Tibial nerve (tissue), 4 donors: ENCODE results near the gene ABHD16B. TPM values are rescaled to one million over a fixed set of nuclear protein-coding genes. Genes with fewer than 3 reads are reported as not detected.

Experiments used
- DNase-seq, 2 donors: peaks; one replicate each; pipeline ENCODE4 v3.0.0-alpha.2; 2019; ENCODE audit warnings: low spot score in 2 of 2
- H3K27ac ChIP-seq, 4 donors: fragments of 200-600 bp; sonication (generic) in 3 of 4; one replicate each; pipeline ENCODE4 v1.5.1; 2017 to 2019; ENCODE audit warnings: mild to moderate bottlenecking in 1 of 4
- H3K27me3 ChIP-seq, 2 donors: fragments of 200-600 bp; sonication (generic) in 1 of 2; one replicate each; pipeline versions ENCODE4 v1.5.1 to v1.6.0; 2017 to 2019
- H3K36me3 ChIP-seq, 3 donors: fragments of 200-600 bp; sonication (generic); one replicate each; pipeline ENCODE4 v1.5.1; 2018 to 2019
- H3K4me1 ChIP-seq, 4 donors: fragments of 200-600 bp; sonication (generic) in 3 of 4; one replicate each; pipeline ENCODE4 v1.5.1; 2017 to 2019
- H3K4me3 ChIP-seq, 4 donors: fragments of 200-600 bp; sonication (generic) in 3 of 4; one replicate each; pipeline ENCODE4 v1.5.1; 2017 to 2019; ENCODE audit warnings: mild to moderate bottlenecking in 1 of 4, moderate library complexity in 1 of 4
- H3K9me3 ChIP-seq, 4 donors: fragments of 200-600 bp; sonication (generic) in 3 of 4; one replicate each; pipeline ENCODE4 v1.5.1; 2017 to 2019
- CTCF ChIP-seq, 5 experiments: fragments of 200-600 bp in 3 of 5; fragments of 450-650 bp in 2 of 5; sonication (generic) in 3 of 5; IDR thresholded peaks; one replicate each; pipeline ENCODE4 v1.5.1; 2016 to 2019; ENCODE audit warnings: antibody characterized with exemption in 5 of 5, mild to moderate bottlenecking in 3 of 5, moderate library complexity in 2 of 5
- EP300 ChIP-seq, 2 donors: sonication (generic); formaldehyde crosslinking; IDR thresholded peaks; one replicate each; pipeline ENCODE4 v1.6.1; 2017; ENCODE audit warnings: antibody characterized with exemption in 2 of 2, mild to moderate bottlenecking in 1 of 2
- POLR2A ChIP-seq, 2 donors: fragments of 450-650 bp; IDR thresholded peaks; one replicate each; pipeline ENCODE4 v1.6.1; 2017; ENCODE audit warnings: antibody characterized with exemption in 2 of 2, mild to moderate bottlenecking in 2 of 2, moderate library complexity in 2 of 2
- WGBS, 2 donors: methylation state at CpG; one replicate each; pipeline ENCODE4 v1.1.5; 2018; 5-methylcytosine and 5-hydroxymethylcytosine counted together
- total RNA-seq, 4 donors: library from RNA; depleted of rRNA; stranded (reverse); fragments of >200 nt; gene quantifications; one replicate each; pipeline ENCODE4 v1.1.0, GENCODE V29; 2016

ABHD16B gene
- total RNA-seq, 4 donors from 2014 or later, result not detected

- Histone ChIP-seq H3K27me3 (no peaks in the 10 kb centered on the region), H3K4me3 (no peak overlapping the region), H3K36me3 (peaks cover 0 to 91% (median 7%) of the 10 kb centered on the region in 3 donors), H3K27ac (no peak overlapping the region), H3K9me3 (no peaks in the 10 kb centered on the region), H3K4me1 (peaks cover 0 to 2% (median 0%) of the 10 kb centered on the region in 4 donors)
- DNase-seq, result no peak
- WGBS, 2 donors, result 82 to 85% methylated on average over 15 to 19 of the region's 19 CpGs
- TF ChIP-seq POLR2A (IDR thresholded peaks at IDR 0.05), result no peak
- no peak for TF ChIP-seq CTCF (IDR thresholded peaks at IDR 0.05)
- no peak for TF ChIP-seq EP300 (IDR thresholded peaks at IDR 0.05)
Measured at GRCh38 chr20:63881451-63882226, 20.3 kb downstream of the ABHD16B start.

- peaks cover 0 to 2% (median 0%) of the 10 kb centered on the region in 4 donors for H3K4me1 ChIP-seq
- whole genome bisulfite sequencing, 2 donors, result 75 to 84% methylated on average over 27 of the region's 28 CpGs
- H3K4me3 ChIP-seq, result no peak overlapping the region
- no peak overlapping the region for H3K27ac ChIP-seq
- DNase-seq, result no peak
- no peaks in the 10 kb centered on the region for H3K27me3 ChIP-seq
- H3K9me3 ChIP-seq, result no peaks in the 10 kb centered on the region
- peaks cover 0 to 91% (median 10%) of the 10 kb centered on the region in 3 donors for H3K36me3 ChIP-seq
- TF ChIP-seq POLR2A (IDR thresholded peaks at IDR 0.05) (no peak), EP300 (IDR thresholded peaks at IDR 0.05) (no peak), CTCF (IDR thresholded peaks at IDR 0.05) (no peak)
Measured at GRCh38 chr20:63882257-63883200, 21.2 kb downstream of the ABHD16B start.

GRCh38 chr20:63883201-63883593 lies 21.9 kb downstream of the ABHD16B start:
- H3K4me1 ChIP-seq, result no peaks in the 10 kb centered on the region
- no peaks in the 10 kb centered on the region for H3K27me3 ChIP-seq
- H3K27ac ChIP-seq, result no peak overlapping the region
- H3K9me3 ChIP-seq, result no peaks in the 10 kb centered on the region
- peaks cover 0 to 91% (median 10%) of the 10 kb centered on the region in 3 donors for H3K36me3 ChIP-seq
- WGBS, 2 donors, result 85 to 94% methylated on average over 3 to 6 of the region's 6 CpGs
- no peak for DNase-seq
- no peak overlapping the region for H3K4me3 ChIP-seq
- TF ChIP-seq POLR2A (IDR thresholded peaks at IDR 0.05) (no peak), EP300 (IDR thresholded peaks at IDR 0.05) (no peak), CTCF (IDR thresholded peaks at IDR 0.05) (no peak)

- Histone ChIP-seq H3K36me3 (peaks cover 0 to 92% (median 20%) of the 10 kb centered on the region in 3 donors), H3K4me1 (no peaks in the 10 kb centered on the region), H3K27me3 (no peaks in the 10 kb centered on the region), H3K9me3 (no peaks in the 10 kb centered on the region), H3K4me3 (no peak overlapping the region), H3K27ac (no peak overlapping the region)
- no peak for TF ChIP-seq POLR2A (IDR thresholded peaks at IDR 0.05)
- no peak for TF ChIP-seq EP300 (IDR thresholded peaks at IDR 0.05)
- TF ChIP-seq CTCF (IDR thresholded peaks at IDR 0.05), result no peak
- no peak for DNase-seq
- WGBS, 2 donors, result 78 to 85% methylated on average over 20 to 21 of the region's 21 CpGs
Measured at GRCh38 chr20:63884506-63885263, 23.4 kb downstream of the ABHD16B start.
